NCI-H1105 (cell line): ENCODE measurements around the gene LEMD2.

Source experiments
- DNase-seq: peaks from one replicate; lab custom pipeline; 2025; lab: John Stamatoyannopoulos, UW

The LEMD2 gene

GRCh38 chr6:33774774-33775173 lies 14.2 kb downstream of the LEMD2 start:
- DNase-seq, result no peak

GRCh38 chr6:33772902-33773472 lies 15.9 kb downstream of the LEMD2 start:
- no peak for DNase-seq

- DNase-seq, result no peak
Measured at GRCh38 chr6:33772082-33772830, 16.7 kb downstream of the LEMD2 start.

- peak; percentile 80 for DNase-seq
Measured at GRCh38 chr6:33771146-33772081, 17.5 kb downstream of the LEMD2 start.

- DNase-seq, result no peak
Measured at GRCh38 chr6:33770833-33771145, 18.1 kb downstream of the LEMD2 start.

- no peak for DNase-seq
Measured at GRCh38 chr6:33770124-33770832, 18.7 kb downstream of the LEMD2 start.

- no peak for DNase-seq
Measured at GRCh38 chr6:33769248-33769821, 19.6 kb downstream of the LEMD2 start.

GRCh38 chr6:33768644-33769120 lies 20.2 kb downstream of the LEMD2 start:
- peak; percentile 56 for DNase-seq

GRCh38 chr6:33766921-33767907 lies 21.7 kb downstream of the LEMD2 start:
- DNase-seq, result no peak

- DNase-seq, result no peak
Measured at GRCh38 chr6:33765368-33765767, 23.6 kb downstream of the LEMD2 start.

GRCh38 chr6:33764036-33764435 lies 24.9 kb downstream of the LEMD2 start:
- DNase-seq, result no peak

- no peak for DNase-seq
Measured at GRCh38 chr6:33763483-33763882, 25.4 kb downstream of the LEMD2 start.

GRCh38 chr6:33762713-33763112 lies 26.2 kb downstream of the LEMD2 start:
- DNase-seq, result no peak

GRCh38 chr6:33761922-33762629 lies 26.9 kb downstream of the LEMD2 start:
- peak; percentile 31 for DNase-seq

- DNase-seq, result no peak
Measured at GRCh38 chr6:33761581-33761921, 27.4 kb downstream of the LEMD2 start.

GRCh38 chr6:33759887-33760629 lies 28.9 kb downstream of the LEMD2 start:
- DNase-seq, result no peak

GRCh38 chr6:33758815-33759216 lies 30.1 kb downstream of the LEMD2 start:
- DNase-seq, result no peak

GRCh38 chr6:33757906-33758305 lies 31.0 kb downstream of the LEMD2 start:
- no peak for DNase-seq

GRCh38 chr6:33757113-33757512 lies 31.8 kb downstream of the LEMD2 start:
- no peak for DNase-seq
